HG03280 (cell line): ENCODE measurements around the gene VIL1.

Experiments used
- ATAC-seq: cut with Tn5 transposase; IDR thresholded peaks from one replicate; pipeline ENCODE4 v1.9.1; 2021; ENCODE audit warnings: mild to moderate bottlenecking, moderate library complexity; ENCODE audit not compliant: unreplicated experiment

VIL1 gene

GRCh38 chr2:218435003-218435982 is 16.4 kb downstream of the VIL1 start:
- ATAC-seq = no peak

- no peak for ATAC-seq
Observed at GRCh38 chr2:218436992-218437391, 18.1 kb downstream of the VIL1 start.

GRCh38 chr2:218437969-218438368 is 19.0 kb downstream of the VIL1 start:
- ATAC-seq = no peak

- ATAC-seq = no peak
Observed at GRCh38 chr2:218438596-218438995, 19.7 kb downstream of the VIL1 start.

GRCh38 chr2:218444692-218445357 is 25.9 kb downstream of the VIL1 start:
- ATAC-seq = no peak

GRCh38 chr2:218445602-218446001 is 26.7 kb downstream of the VIL1 start:
- ATAC-seq = no peak

GRCh38 chr2:218446547-218446946 is 27.6 kb downstream of the VIL1 start:
- no peak for ATAC-seq

GRCh38 chr2:218447072-218447471 is 28.1 kb downstream of the VIL1 start:
- no peak for ATAC-seq

- ATAC-seq = no peak
Observed at GRCh38 chr2:218448934-218449333, 30.0 kb downstream of the VIL1 start.

- no peak for ATAC-seq
Observed at GRCh38 chr2:218452079-218452478, 33.2 kb downstream of the VIL1 start.

- no peak for ATAC-seq
Observed at GRCh38 chr2:218456849-218457248, 37.9 kb downstream of the VIL1 start.

GRCh38 chr2:218458598-218458997 is 39.7 kb downstream of the VIL1 start:
- ATAC-seq = no peak

- no peak for ATAC-seq
Observed at GRCh38 chr2:218465987-218466633, 47.2 kb downstream of the VIL1 start.

- ATAC-seq = no peak
Observed at GRCh38 chr2:218470448-218470847, 51.5 kb downstream of the VIL1 start.

- ATAC-seq = no peak
Observed at GRCh38 chr2:218471036-218471435, 52.1 kb downstream of the VIL1 start.

GRCh38 chr2:218471982-218472381 is 53.1 kb downstream of the VIL1 start:
- ATAC-seq = no peak

- no peak for ATAC-seq
Observed at GRCh38 chr2:218472988-218473387, 54.1 kb downstream of the VIL1 start.

- ATAC-seq = no peak
Observed at GRCh38 chr2:218474527-218474926, 55.6 kb downstream of the VIL1 start.

- ATAC-seq = no peak
Observed at GRCh38 chr2:218476676-218477075, 57.8 kb downstream of the VIL1 start.

GRCh38 chr2:218477247-218477646 is 58.3 kb downstream of the VIL1 start:
- no peak for ATAC-seq

GRCh38 chr2:218478544-218478943 is 59.6 kb downstream of the VIL1 start:
- no peak for ATAC-seq

- no peak for ATAC-seq
Observed at GRCh38 chr2:218479595-218479994, 60.7 kb downstream of the VIL1 start.
